NK-92 (cell line): ENCODE measurements around the gene VPREB3.
A peak's percentile ranks its signal among the peaks of the same experiment; 100 is the strongest.
"Not testable (repeated sequence)": the region's sequence is repeated elsewhere in the genome, so short reads cannot be mapped to it uniquely, and the experiment has no call there.

ENCODE experiments used
- DNase-seq: peaks from one replicate; lab custom pipeline; 2025; ENCODE audit not compliant: unreplicated experiment; lab: John Stamatoyannopoulos, UW

VPREB3 gene

GRCh38 chr22:23742505-23743264, 11.5 kb downstream of the VPREB3 start:
- DNase-seq: no peak

- no peak for DNase-seq
Observed at GRCh38 chr22:23737696-23738095, 16.5 kb downstream of the VPREB3 start.

- not testable (repeated sequence) for DNase-seq
Observed at GRCh38 chr22:23728108-23728507, 26.1 kb downstream of the VPREB3 start.

GRCh38 chr22:23722724-23723123, 31.5 kb downstream of the VPREB3 start:
- no peak for DNase-seq

GRCh38 chr22:23722160-23722559, 32.1 kb downstream of the VPREB3 start:
- DNase-seq: no peak

GRCh38 chr22:23720855-23721254, 33.4 kb downstream of the VPREB3 start:
- DNase-seq: no peak

GRCh38 chr22:23718371-23719165, 35.7 kb downstream of the VPREB3 start:
- DNase-seq: no peak

- peak; percentile 9 for DNase-seq
Observed at GRCh38 chr22:23716811-23717801, 37.1 kb downstream of the VPREB3 start.

- no peak for DNase-seq
Observed at GRCh38 chr22:23715806-23716375, 38.3 kb downstream of the VPREB3 start.

GRCh38 chr22:23714596-23715578, 39.3 kb downstream of the VPREB3 start:
- no peak for DNase-seq

GRCh38 chr22:23713696-23714595, 40.3 kb downstream of the VPREB3 start:
- no peak for DNase-seq

- DNase-seq: no peak
Observed at GRCh38 chr22:23712256-23712655, 42.0 kb downstream of the VPREB3 start.

- no peak for DNase-seq
Observed at GRCh38 chr22:23709107-23709506, 45.1 kb downstream of the VPREB3 start.

GRCh38 chr22:23708270-23708669, 46.0 kb downstream of the VPREB3 start:
- no peak for DNase-seq

- no peak for DNase-seq
Observed at GRCh38 chr22:23705358-23705757, 48.9 kb downstream of the VPREB3 start.

GRCh38 chr22:23704829-23705228, 49.4 kb downstream of the VPREB3 start:
- DNase-seq: no peak

- no peak for DNase-seq
Observed at GRCh38 chr22:23704062-23704461, 50.2 kb downstream of the VPREB3 start.
